SJCRH30 (cell line): ENCODE data around the gene PITPNM3. TPM values are rescaled to one million over a fixed set of nuclear protein-coding genes. Genes with fewer than 3 reads are reported as not detected.

Source experiments
- DNase-seq, 2 experiments: peaks; one replicate each; pipeline ENCODE4 v3.0.0-alpha.2; 2015 to 2020
- H3K27ac ChIP-seq: fragments of 250-450 bp; sonication (Bioruptor Pico); 2 replicates; pipeline ENCODE4 v1.5.1; 2020; ENCODE audit warnings: mild to moderate bottlenecking, moderate library complexity
- H3K27me3 ChIP-seq: fragments of 250-450 bp; sonication (Bioruptor Pico); 2 replicates; pipeline ENCODE4 v1.5.1; 2020; ENCODE audit warnings: mild to moderate bottlenecking, moderate library complexity
- H3K36me3 ChIP-seq: fragments of 250-450 bp; sonication (Bioruptor Pico); 2 replicates; pipeline ENCODE4 v1.5.1; 2020; ENCODE audit warnings: mild to moderate bottlenecking, moderate library complexity
- H3K4me1 ChIP-seq: fragments of 250-450 bp; sonication (Bioruptor Pico); 2 replicates; pipeline ENCODE4 v1.5.1; 2020; ENCODE audit warnings: mild to moderate bottlenecking, moderate library complexity
- H3K4me3 ChIP-seq: fragments of 250-450 bp; sonication (Bioruptor Pico); 2 replicates; pipeline ENCODE4 v1.5.1; 2020; ENCODE audit warnings: mild to moderate bottlenecking, moderate library complexity
- H3K9me3 ChIP-seq: fragments of 250-450 bp; sonication (Bioruptor Pico); replicated peaks from 2 replicates; pipeline ENCODE4 v1.5.1; 2020; ENCODE audit warnings: mild to moderate bottlenecking, moderate library complexity
- total RNA-seq: library from RNA; depleted of rRNA; stranded (reverse); fragments of >200 nt; shearing (Covaris generic); gene quantifications from 2 replicates; pipeline ENCODE4 v1.2.3, GENCODE V29; 2014; rRNA removed

Gene PITPNM3
- total RNA-seq, 1 experiment from 2014 or later: 39.2 TPM

GRCh38 chr17:6426356-6427101, 129.8 kb downstream of the PITPNM3 start:
- no peaks in the 10 kb centered on the region for H3K27me3 ChIP-seq
- no peak overlapping the region for H3K27ac ChIP-seq
- H3K4me3 ChIP-seq: no peak overlapping the region
- no peaks in the 10 kb centered on the region for H3K36me3 ChIP-seq
- DNase-seq: no peak
- H3K9me3 ChIP-seq: no peaks in the 10 kb centered on the region
- no peaks in the 10 kb centered on the region for H3K4me1 ChIP-seq

DNA sequence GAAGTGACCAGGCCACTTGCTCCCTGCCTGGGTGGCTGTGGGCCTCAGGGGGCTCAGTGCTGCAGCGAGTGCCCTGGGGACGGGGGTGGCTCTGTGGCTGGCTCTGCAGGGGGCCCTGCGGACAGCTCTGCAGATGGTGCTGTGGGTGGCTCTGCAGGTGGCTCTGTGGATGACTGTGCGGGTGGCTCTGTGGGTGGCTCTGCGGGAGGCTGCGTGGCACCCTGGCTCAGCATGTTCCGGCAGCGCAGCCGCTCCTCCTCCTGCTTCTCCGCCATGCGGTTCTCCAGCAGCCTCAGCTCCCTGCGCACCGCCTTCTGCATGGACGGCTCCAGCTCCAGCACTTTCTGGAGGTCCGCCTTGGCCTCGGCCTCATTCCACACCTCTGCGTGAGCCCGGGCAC, 130.9 kb downstream of the PITPNM3 start:
- DNase-seq: no peak

DNA sequence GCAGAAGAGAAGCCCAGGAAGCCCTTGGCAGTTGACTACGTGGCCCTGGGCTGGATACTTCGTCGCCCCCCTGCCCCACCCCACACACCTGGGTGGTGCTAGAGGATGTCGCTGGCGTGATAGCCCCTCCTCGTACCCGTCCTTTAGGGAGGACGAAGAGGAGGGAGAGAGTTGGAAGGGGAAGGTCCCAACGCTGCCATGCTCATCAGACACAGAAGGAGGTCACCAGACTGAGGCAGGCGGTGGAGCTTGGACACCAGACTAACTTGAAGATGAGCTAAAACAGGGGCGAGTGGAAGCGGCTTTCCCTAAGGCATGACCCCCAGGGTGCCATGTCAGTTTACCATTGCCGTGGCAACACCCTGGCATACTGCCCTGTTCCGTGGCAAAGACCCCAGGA, 132.4 kb downstream of the PITPNM3 start:
- Histone ChIP-seq H3K9me3 (no peaks in the 10 kb centered on the region), H3K27ac (no peak overlapping the region), H3K4me1 (no peaks in the 10 kb centered on the region), H3K27me3 (no peaks in the 10 kb centered on the region), H3K4me3 (no peak overlapping the region), H3K36me3 (no peaks in the 10 kb centered on the region)
- DNase-seq: no peak

More for the DNA sequence above, 130.9 kb downstream of the PITPNM3 start:
- Histone ChIP-seq H3K4me1 (no peaks in the 10 kb centered on the region), H3K36me3 (no peaks in the 10 kb centered on the region), H3K27ac (no peak overlapping the region), H3K9me3 (no peaks in the 10 kb centered on the region), H3K4me3 (no peak overlapping the region), H3K27me3 (no peaks in the 10 kb centered on the region)

GRCh38 chr17:6422654-6423241, 133.6 kb downstream of the PITPNM3 start:
- Histone ChIP-seq H3K4me1 (no peaks in the 10 kb centered on the region), H3K4me3 (no peak overlapping the region), H3K9me3 (no peaks in the 10 kb centered on the region), H3K27ac (no peak overlapping the region), H3K27me3 (no peaks in the 10 kb centered on the region), H3K36me3 (no peaks in the 10 kb centered on the region)
- no peak for DNase-seq

DNA sequence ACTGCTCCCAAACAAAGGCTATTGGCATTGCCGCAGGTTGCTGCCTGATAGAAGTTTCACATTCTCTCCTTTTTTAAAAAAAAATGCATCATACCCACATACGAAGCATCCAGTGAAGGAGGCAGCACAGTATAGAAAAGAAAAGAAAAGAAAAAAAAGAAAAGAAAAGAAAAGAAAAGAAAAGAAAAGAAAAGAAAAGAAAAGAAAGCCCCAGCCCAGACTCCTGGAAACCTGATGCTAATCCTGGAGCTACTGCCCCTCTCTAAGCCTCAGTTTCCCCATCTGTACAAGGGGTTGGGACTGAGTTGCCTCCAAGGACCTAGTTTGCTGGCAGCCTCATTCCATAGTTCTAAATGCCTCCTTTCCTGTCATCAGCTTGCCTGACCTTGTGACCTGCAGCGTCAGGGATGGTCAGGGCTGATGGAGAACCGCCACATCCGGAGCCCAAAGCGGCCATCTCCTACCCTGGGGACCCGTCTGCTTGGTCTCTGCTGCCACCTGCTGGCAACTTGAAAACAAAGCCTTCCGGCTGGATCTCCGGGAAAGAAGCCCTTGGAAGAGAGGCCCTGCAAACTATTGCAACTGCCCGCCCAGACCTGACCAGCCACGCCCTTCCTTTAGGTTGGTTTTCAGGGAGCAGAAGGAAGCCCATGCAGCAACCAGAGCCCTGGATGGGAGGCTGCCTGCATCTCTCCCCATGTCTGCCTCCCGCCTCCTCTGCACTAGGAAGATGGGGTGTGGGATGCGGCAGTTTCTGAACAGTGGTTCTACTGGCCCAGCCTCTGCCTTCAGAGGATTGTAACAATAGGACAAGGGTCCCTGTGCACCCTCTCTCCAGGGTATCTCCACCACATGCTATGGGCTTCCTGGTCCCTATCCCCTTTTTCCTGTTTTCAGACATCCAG, 134.4 kb downstream of the PITPNM3 start:
- Histone ChIP-seq H3K4me3 (no peak overlapping the region), H3K4me1 (no peaks in the 10 kb centered on the region), H3K27me3 (no peaks in the 10 kb centered on the region), H3K27ac (no peak overlapping the region), H3K36me3 (no peaks in the 10 kb centered on the region), H3K9me3 (no peaks in the 10 kb centered on the region)
- peak; percentile 68 to 84 for DNase-seq

- H3K27me3 ChIP-seq: no peaks in the 10 kb centered on the region
- H3K4me1 ChIP-seq: no peaks in the 10 kb centered on the region
- H3K9me3 ChIP-seq: no peaks in the 10 kb centered on the region
- no peaks in the 10 kb centered on the region for H3K36me3 ChIP-seq
- no peak overlapping the region for H3K4me3 ChIP-seq
- peak; percentile 27 to 36 for DNase-seq
- no peak overlapping the region for H3K27ac ChIP-seq
Observed at GRCh38 chr17:6420173-6420641, 136.1 kb downstream of the PITPNM3 start.

GRCh38 chr17:6415616-6416015, 140.7 kb downstream of the PITPNM3 start:
- Histone ChIP-seq H3K4me3 (no peak overlapping the region), H3K36me3 (no peaks in the 10 kb centered on the region), H3K27ac (no peak overlapping the region), H3K27me3 (no peaks in the 10 kb centered on the region), H3K4me1 (no peaks in the 10 kb centered on the region), H3K9me3 (no peaks in the 10 kb centered on the region)
- DNase-seq: no peak

DNA sequence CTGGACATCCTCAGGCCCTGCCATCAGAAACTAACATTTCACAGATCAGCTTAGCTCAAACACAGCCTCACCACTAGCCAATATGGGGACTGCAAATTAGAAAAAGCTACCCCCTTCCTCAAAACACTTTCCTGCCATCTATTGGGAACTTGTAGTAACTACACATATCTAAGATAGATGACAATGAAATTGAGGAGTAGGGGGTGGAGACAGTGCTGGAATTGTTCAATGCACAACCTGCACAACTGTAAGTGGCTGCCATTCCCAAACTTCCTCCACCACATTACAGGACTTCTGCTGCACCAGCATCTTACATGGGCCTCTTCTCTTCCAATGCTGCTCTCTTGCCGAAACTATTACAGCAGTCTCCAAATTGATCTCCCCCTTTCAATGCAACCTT, 143.3 kb downstream of the PITPNM3 start:
- DNase-seq: peak in 1 of 2 experiments; percentile 65
- no peaks in the 10 kb centered on the region for H3K9me3 ChIP-seq
- H3K36me3 ChIP-seq: no peaks in the 10 kb centered on the region
- H3K4me1 ChIP-seq: peaks cover 7% of the 10 kb centered on the region
- H3K4me3 ChIP-seq: no peak overlapping the region
- no peaks in the 10 kb centered on the region for H3K27me3 ChIP-seq
- no peak overlapping the region for H3K27ac ChIP-seq

DNA sequence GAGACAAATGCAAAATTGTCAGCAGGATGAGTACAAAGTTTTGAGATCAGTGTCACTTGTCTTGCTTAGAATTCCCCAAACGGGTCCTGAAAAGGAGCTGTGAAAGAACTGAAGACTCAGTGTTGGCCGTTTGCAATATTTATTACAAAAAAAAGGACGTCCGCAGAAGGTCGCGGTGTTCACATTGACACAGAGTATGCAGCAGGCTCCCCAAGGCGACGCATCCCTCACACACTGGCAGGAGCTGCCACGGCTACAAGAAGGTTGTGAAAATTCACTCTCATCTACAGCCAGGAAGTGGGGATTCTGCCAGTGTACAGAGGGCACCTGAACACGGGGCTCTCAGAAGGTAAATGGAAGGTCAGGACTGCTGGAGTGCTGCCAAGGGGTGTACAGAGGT, 147.6 kb downstream of the PITPNM3 start:
- Histone ChIP-seq H3K27ac (no peak overlapping the region), H3K9me3 (no peaks in the 10 kb centered on the region), H3K36me3 (no peaks in the 10 kb centered on the region), H3K4me3 (no peak overlapping the region), H3K27me3 (no peaks in the 10 kb centered on the region), H3K4me1 (peaks cover 9% of the 10 kb centered on the region)
- DNase-seq: peak in 1 of 2 experiments; percentile 21

DNA sequence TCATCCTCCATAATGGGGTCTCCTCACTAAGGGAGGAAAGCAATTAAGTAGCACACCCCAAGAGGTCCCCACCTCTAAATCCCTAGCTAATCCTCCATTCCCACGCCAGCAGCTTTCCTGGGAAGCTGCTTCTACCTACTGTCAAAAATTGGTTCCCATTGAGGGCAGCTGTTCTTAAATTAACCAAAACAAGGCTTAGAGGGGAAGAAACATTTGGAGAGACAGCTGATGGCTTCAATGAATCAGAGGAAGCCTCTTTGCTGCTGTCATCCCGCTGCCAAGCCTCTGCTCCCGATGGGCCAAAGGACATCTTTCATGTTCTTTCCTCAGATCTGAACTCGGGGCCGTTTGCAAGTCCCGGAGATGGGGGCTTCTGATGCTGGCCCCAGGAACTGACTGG, 148.1 kb downstream of the PITPNM3 start:
- Histone ChIP-seq H3K27me3 (no peaks in the 10 kb centered on the region), H3K4me1 (peaks cover 9% of the 10 kb centered on the region), H3K4me3 (no peak overlapping the region), H3K27ac (no peak overlapping the region), H3K36me3 (no peaks in the 10 kb centered on the region), H3K9me3 (no peaks in the 10 kb centered on the region)
- DNase-seq: peak; percentile 40 to 76

- no peak for DNase-seq
- Histone ChIP-seq H3K9me3 (no peaks in the 10 kb centered on the region), H3K4me1 (no peaks in the 10 kb centered on the region), H3K4me3 (no peak overlapping the region), H3K27me3 (no peaks in the 10 kb centered on the region), H3K36me3 (no peaks in the 10 kb centered on the region), H3K27ac (no peak overlapping the region)
Observed at GRCh38 chr17:6402258-6402657, 154.1 kb downstream of the PITPNM3 start.

Other genes starting within 250 kb of the PITPNM3 start
- gene AIPL1, start 121.4 kb downstream of the PITPNM3 start, total RNA-seq: 0.42 TPM in 1 of 2 replicates, not detected in the other
- 87.2 and 94.7 TPM in 2 replicates for gene PIMREG, start 112.1 kb downstream of the PITPNM3 start, total RNA-seq
- gene KIAA0753, start 84.2 kb upstream of the PITPNM3 start, total RNA-seq: 9.6 and 14.3 TPM in 2 replicates
- gene TXNDC17, start 84.5 kb upstream of the PITPNM3 start, total RNA-seq: 62.0 and 66.1 TPM in 2 replicates
- gene MED31, start 95.0 kb upstream of the PITPNM3 start, total RNA-seq: 20.1 and 22.1 TPM in 2 replicates
- 1.4 and 1.9 TPM in 2 replicates for gene C17orf100, start 95.2 kb upstream of the PITPNM3 start, total RNA-seq
- gene SLC13A5, start 156.8 kb upstream of the PITPNM3 start, total RNA-seq: not detected in 2 replicates
- 0.04 TPM in 1 of 2 replicates, not detected in the other for gene XAF1, start 199.5 kb upstream of the PITPNM3 start, total RNA-seq
- not detected in 2 replicates for gene FBXO39, start 219.7 kb upstream of the PITPNM3 start, total RNA-seq